AG09309 (cell line): ENCODE results near the gene S100G.

ENCODE experiments used
- DNase-seq: peaks from one replicate; pipeline ENCODE4 v3.0.0-alpha.2; 2010; ENCODE audit warnings: low read depth
- H3K4me3 ChIP-seq: 2 replicates; pipeline ENCODE4 v1.5.1; 2011; ENCODE audit warnings: mild to moderate bottlenecking, low read depth, low read length, moderate library complexity; ENCODE audit not compliant: control insufficient read depth
- TF ChIP-seq, protein P1 (sequence below): IDR thresholded peaks from 2 replicates; pipeline ENCODE4 v1.5.1; 2011; ENCODE audit warnings: mild to moderate bottlenecking, low read depth, low read length, inconsistent platforms; ENCODE audit not compliant: insufficient read depth, control insufficient read depth; ENCODE audit errors: missing control alignments

Gene S100G

DNA sequence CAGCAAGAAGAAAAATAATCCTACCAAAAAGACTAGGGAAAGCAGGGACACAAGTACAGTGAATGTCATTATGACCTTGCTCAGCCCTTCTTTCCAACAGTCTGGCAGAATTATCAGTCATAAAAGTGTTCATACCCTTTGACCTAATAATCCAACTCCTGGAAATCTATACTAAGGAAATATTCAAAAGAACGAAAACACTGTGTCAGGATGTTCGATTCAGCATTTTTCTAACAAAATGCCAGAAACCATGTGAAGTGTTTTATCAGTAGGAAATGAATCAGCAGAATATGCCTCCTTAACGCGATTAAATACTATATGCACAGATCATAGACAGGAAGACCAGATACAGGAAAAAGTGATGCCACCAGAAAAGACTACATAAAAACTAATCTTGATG is 16.2 kb upstream of the S100G start:
- no peak for DNase-seq
- TF ChIP-seq, protein P1, sequence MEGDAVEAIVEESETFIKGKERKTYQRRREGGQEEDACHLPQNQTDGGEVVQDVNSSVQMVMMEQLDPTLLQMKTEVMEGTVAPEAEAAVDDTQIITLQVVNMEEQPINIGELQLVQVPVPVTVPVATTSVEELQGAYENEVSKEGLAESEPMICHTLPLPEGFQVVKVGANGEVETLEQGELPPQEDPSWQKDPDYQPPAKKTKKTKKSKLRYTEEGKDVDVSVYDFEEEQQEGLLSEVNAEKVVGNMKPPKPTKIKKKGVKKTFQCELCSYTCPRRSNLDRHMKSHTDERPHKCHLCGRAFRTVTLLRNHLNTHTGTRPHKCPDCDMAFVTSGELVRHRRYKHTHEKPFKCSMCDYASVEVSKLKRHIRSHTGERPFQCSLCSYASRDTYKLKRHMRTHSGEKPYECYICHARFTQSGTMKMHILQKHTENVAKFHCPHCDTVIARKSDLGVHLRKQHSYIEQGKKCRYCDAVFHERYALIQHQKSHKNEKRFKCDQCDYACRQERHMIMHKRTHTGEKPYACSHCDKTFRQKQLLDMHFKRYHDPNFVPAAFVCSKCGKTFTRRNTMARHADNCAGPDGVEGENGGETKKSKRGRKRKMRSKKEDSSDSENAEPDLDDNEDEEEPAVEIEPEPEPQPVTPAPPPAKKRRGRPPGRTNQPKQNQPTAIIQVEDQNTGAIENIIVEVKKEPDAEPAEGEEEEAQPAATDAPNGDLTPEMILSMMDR: no peak
- no peak overlapping the region for H3K4me3 ChIP-seq

GRCh38 chrX:16635040-16635439 is 14.9 kb upstream of the S100G start:
- H3K4me3 ChIP-seq: no peak overlapping the region
- TF ChIP-seq, protein P1: no peak
- DNase-seq: no peak

DNA sequence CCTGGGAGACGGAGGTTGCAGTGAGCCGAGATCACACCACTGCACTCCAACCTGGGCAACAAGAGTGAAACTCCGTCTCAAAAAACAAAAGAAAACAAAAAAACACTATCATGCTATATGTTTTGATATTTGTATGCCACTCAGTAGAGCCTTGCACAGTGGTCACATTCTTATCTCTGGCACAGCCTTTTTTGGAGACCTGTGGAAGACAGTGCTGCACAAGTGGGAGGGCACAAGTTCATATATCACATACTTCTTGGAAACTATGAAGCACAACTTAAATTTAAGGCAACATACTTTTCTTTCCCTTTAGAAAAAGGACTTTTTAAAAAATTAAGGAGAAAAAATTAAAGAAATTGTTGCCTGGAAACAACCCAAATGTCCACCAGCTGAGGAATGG is 14.4 kb upstream of the S100G start:
- TF ChIP-seq, protein P1: no peak
- DNase-seq: no peak
- H3K4me3 ChIP-seq: no peak overlapping the region

- TF ChIP-seq, protein P1: no peak
- no peak overlapping the region for H3K4me3 ChIP-seq
- no peak for DNase-seq
Observed at GRCh38 chrX:16638533-16638932, 11.4 kb upstream of the S100G start.

DNA sequence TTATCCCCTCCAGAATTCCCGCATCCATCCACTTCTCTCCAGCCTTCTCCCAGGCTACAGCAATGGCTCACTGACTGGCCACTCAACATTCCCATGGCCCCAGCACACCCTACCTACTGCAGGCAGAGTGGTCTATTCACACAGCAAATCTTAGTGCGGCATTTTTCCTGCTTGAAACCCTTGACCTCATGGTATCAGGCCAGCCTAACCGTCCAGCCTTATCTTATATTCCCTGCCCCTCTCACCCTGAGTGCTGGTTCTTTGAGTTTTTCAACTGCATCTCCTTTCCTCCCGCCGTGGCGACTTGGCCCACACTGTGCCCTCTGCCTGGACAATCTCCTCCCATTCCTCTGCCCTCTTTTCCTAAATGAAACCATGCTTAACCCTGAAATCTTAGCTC is 10.0 kb upstream of the S100G start:
- TF ChIP-seq, protein P1: no peak
- no peak overlapping the region for H3K4me3 ChIP-seq
- DNase-seq: no peak

DNA sequence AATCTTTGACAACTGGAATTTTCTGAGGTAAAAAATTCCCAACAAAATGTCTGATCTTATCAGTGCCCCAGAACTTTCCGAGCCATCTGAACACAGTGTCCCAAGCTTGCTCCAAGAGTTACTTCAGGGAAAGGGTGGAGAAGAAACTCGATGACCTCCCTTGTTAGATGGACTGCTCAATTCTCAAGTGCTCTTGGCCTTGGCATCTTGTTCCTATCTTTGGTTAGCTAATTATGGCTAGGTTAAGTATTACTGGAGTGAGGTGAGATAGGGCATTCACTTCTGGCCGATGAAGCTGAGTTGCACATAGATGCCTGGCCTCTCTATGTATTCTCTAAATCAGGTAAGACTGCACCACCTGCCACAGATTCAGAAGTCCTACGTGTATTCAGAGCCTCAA is 9.1 kb upstream of the S100G start:
- DNase-seq: no peak
- no peak overlapping the region for H3K4me3 ChIP-seq
- TF ChIP-seq, protein P1: no peak

DNA sequence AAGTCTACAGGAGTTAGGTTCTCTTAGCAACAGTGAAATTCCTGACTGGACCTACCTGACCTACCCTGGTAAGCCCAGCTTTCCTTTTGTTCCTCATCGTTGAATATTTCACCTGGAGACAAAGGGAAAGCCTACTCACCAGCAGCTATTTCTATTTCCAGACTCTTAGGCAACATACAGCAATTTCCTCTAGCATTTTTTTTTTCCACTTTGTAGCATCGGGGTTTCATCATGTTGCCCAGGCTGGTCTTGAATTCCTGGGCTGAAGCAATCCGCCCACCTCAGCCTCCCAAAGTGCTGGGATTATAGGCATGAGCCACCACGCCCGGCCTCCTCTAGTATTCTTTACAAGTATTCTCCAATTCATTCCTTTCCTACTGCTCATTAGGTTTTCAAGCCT is 6.8 kb upstream of the S100G start:
- peak; percentile 74 for DNase-seq

More for the DNA sequence above, 6.8 kb upstream of the S100G start:
- H3K4me3 ChIP-seq: no peak overlapping the region
- TF ChIP-seq, protein P1: no peak
